Measurements from ENCODE around the gene HSPA12B. TPM values are rescaled to one million over a fixed set of nuclear protein-coding genes. Genes with fewer than 3 reads are reported as not detected.

Gene HSPA12B
- total and polyA plus RNA-seq, 2 of the 13 experiments (the other 11 are each of a cell fraction or from before 2014, with no cell fraction given), result 0.01 TPM; not detected in 1

- 0 out of 2 replicates have a peak, but pooled peaks have one; percentile 55 for TF ChIP-seq TIGD3 (CRISPR knock-in tag; IDR thresholded peaks at IDR 0.05; ENCODE audit: borderline replicate concordance)
- no peak for TF ChIP-seq RFX1 (IDR thresholded peaks at IDR 0.05)
- no peak for TF ChIP-seq GATAD2A (CRISPR knock-in tag; IDR thresholded peaks at IDR 0.05)
- no peak for TF ChIP-seq MED13 (CRISPR knock-in tag; IDR thresholded peaks at IDR 0.05)
- TF ChIP-seq ZNF562 (CRISPR knock-in tag; IDR thresholded peaks at IDR 0.05; ENCODE audit: borderline replicate concordance), result no peak
- TF ChIP-seq JUNB (CRISPR knock-in tag; IDR thresholded peaks at IDR 0.05; ENCODE audit: borderline replicate concordance), result no peak
- no peak for TF ChIP-seq ARHGAP35 (CRISPR knock-in tag; IDR thresholded peaks at IDR 0.05; ENCODE audit: borderline replicate concordance)
- no peak for TF ChIP-seq CREM (IDR thresholded peaks at IDR 0.05)
- TF ChIP-seq CREM (CRISPR knock-in tag; IDR thresholded peaks at IDR 0.05), result no peak
- no peak for TF ChIP-seq KLF15 (CRISPR knock-in tag; IDR thresholded peaks at IDR 0.05; ENCODE audit: borderline replicate concordance)
- 0 out of 2 replicates have a peak, but pooled peaks have one; percentile 22 for TF ChIP-seq SPEN (CRISPR knock-in tag; IDR thresholded peaks at IDR 0.05; ENCODE audit: low read depth)
- TF ChIP-seq, protein P1, sequence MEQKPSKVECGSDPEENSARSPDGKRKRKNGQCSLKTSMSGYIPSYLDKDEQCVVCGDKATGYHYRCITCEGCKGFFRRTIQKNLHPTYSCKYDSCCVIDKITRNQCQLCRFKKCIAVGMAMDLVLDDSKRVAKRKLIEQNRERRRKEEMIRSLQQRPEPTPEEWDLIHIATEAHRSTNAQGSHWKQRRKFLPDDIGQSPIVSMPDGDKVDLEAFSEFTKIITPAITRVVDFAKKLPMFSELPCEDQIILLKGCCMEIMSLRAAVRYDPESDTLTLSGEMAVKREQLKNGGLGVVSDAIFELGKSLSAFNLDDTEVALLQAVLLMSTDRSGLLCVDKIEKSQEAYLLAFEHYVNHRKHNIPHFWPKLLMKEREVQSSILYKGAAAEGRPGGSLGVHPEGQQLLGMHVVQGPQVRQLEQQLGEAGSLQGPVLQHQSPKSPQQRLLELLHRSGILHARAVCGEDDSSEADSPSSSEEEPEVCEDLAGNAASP (CRISPR knock-in tag; IDR thresholded peaks at IDR 0.05; ENCODE audit: borderline replicate concordance), result no peak
- TF ChIP-seq ZNF616 (CRISPR knock-in tag; IDR thresholded peaks at IDR 0.05; ENCODE audit: low read depth), result no peak
- TF ChIP-seq, protein P2, sequence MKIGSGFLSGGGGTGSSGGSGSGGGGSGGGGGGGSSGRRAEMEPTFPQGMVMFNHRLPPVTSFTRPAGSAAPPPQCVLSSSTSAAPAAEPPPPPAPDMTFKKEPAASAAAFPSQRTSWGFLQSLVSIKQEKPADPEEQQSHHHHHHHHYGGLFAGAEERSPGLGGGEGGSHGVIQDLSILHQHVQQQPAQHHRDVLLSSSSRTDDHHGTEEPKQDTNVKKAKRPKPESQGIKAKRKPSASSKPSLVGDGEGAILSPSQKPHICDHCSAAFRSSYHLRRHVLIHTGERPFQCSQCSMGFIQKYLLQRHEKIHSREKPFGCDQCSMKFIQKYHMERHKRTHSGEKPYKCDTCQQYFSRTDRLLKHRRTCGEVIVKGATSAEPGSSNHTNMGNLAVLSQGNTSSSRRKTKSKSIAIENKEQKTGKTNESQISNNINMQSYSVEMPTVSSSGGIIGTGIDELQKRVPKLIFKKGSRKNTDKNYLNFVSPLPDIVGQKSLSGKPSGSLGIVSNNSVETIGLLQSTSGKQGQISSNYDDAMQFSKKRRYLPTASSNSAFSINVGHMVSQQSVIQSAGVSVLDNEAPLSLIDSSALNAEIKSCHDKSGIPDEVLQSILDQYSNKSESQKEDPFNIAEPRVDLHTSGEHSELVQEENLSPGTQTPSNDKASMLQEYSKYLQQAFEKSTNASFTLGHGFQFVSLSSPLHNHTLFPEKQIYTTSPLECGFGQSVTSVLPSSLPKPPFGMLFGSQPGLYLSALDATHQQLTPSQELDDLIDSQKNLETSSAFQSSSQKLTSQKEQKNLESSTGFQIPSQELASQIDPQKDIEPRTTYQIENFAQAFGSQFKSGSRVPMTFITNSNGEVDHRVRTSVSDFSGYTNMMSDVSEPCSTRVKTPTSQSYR (CRISPR knock-in tag; IDR thresholded peaks at IDR 0.05; ENCODE audit: borderline replicate concordance), result no peak
- no peak for TF ChIP-seq REXO4 (CRISPR knock-in tag; IDR thresholded peaks at IDR 0.05; ENCODE audit: borderline replicate concordance)
- TF ChIP-seq RXRB (CRISPR knock-in tag; IDR thresholded peaks at IDR 0.05; ENCODE audit: borderline replicate concordance), result no peak
- TF ChIP-seq ZNF878 (CRISPR knock-in tag; IDR thresholded peaks at IDR 0.05), result no peak
- peak; percentile 45 for TF ChIP-seq ZNF781 (CRISPR knock-in tag; IDR thresholded peaks at IDR 0.05; ENCODE audit: borderline replicate concordance, not compliant biosample characterization)
Observed at GRCh38 chr20:3796477-3797225, 64.2 kb downstream of the HSPA12B start (continued).

Data from HepG2 (cell line).